ENCODE results near the gene NCK2.

NCK2 gene

GRCh38 chr2:105862843-105863242 is 118.1 kb downstream of the NCK2 start:
- Histone ChIP-seq H3K4me2 (ENCODE audit: low read length, poor library complexity, severe bottlenecking) (no peak overlapping the region), H4K91ac (ENCODE audit: low read length) (no peak overlapping the region), H3K9ac (ENCODE audit: low read length) (no peak overlapping the region), H3K4ac (ENCODE audit: low read depth in 1 of 2, low read length in 2 of 2) (no peak overlapping the region), H2BK12ac (ENCODE audit: low read length in 2 of 2) (no peak overlapping the region), H3K27ac (ENCODE audit: low read length, poor library complexity, severe bottlenecking) (no peak overlapping the region), H3K18ac (ENCODE audit: low read depth in 1 of 2, low read length in 2 of 2) (no peak overlapping the region), H3K27me3 (ENCODE audit: control insufficient read depth in 1 of 2, insufficient read depth in 1 of 2, low read length in 2 of 2) (no peaks in the 10 kb centered on the region), H3K9me3 (ENCODE audit: control insufficient read depth, low read length) (no peaks in the 10 kb centered on the region), H3K23ac (ENCODE audit: low read length in 2 of 2) (no peak overlapping the region), H2BK120ac (ENCODE audit: low read depth, low read length) (no peak overlapping the region), H2AK5ac (ENCODE audit: low read length, severe bottlenecking) (no peak overlapping the region), H4K8ac (ENCODE audit: low read length) (no peak overlapping the region), H3K4me1 (ENCODE audit: control insufficient read depth, insufficient read depth, low read depth, low read length) (peaks cover 16% of the 10 kb centered on the region), H3K79me1 (replicated peaks; ENCODE audit: low read length, poor library complexity, severe bottlenecking) (peaks cover 44% of the 10 kb centered on the region), H3K4me3 (ENCODE audit: insufficient read depth in 1 of 2, low read depth in 1 of 2, low read length in 2 of 2) (no peak overlapping the region), H2BK15ac (ENCODE audit: low read depth, poor library complexity, severe bottlenecking) (no peak overlapping the region), H2AFZ (ENCODE audit: low read depth, low read length) (no peak overlapping the region), H3K14ac (ENCODE audit: low read length in 2 of 2) (no peak overlapping the region), H3K36me3 (ENCODE audit: control insufficient read depth in 1 of 2, insufficient read depth in 2 of 2, low read depth in 1 of 2, low read length in 2 of 2) (peaks cover 0 to 5% of the 10 kb centered on the region in 2 experiments), H2BK5ac (ENCODE audit: low read depth, low read length, poor library complexity, severe bottlenecking) (no peak overlapping the region)
- no peak for DNase-seq
- 96% methylated on average over 5 of the region's 5 CpGs for WGBS

GRCh38 chr2:105864262-105864661 is 119.5 kb downstream of the NCK2 start:
- no peak overlapping the region for H2BK12ac ChIP-seq (ENCODE audit: low read length in 2 of 2)
- no peak overlapping the region for H3K9ac ChIP-seq (ENCODE audit: low read length)
- no peak overlapping the region for H3K4me2 ChIP-seq (ENCODE audit: low read length, poor library complexity, severe bottlenecking)
- no peak overlapping the region for H3K27ac ChIP-seq (ENCODE audit: low read length, poor library complexity, severe bottlenecking)
- H3K9me3 ChIP-seq (ENCODE audit: control insufficient read depth, low read length), result no peaks in the 10 kb centered on the region
- DNase-seq, result no peak
- peaks cover 24% of the 10 kb centered on the region for H3K4me1 ChIP-seq (ENCODE audit: control insufficient read depth, insufficient read depth, low read depth, low read length)
- H2AK5ac ChIP-seq (ENCODE audit: low read length, severe bottlenecking), result no peak overlapping the region
- no peak overlapping the region for H3K23ac ChIP-seq (ENCODE audit: low read length in 2 of 2)
- no peak overlapping the region for H2BK120ac ChIP-seq (ENCODE audit: low read depth, low read length)
- 97% methylated on average over 5 of the region's 6 CpGs for WGBS
- peaks cover 0 to 3% of the 10 kb centered on the region in 2 experiments for H3K36me3 ChIP-seq (ENCODE audit: control insufficient read depth in 1 of 2, insufficient read depth in 2 of 2, low read depth in 1 of 2, low read length in 2 of 2)
- no peaks in the 10 kb centered on the region for H3K27me3 ChIP-seq (ENCODE audit: control insufficient read depth in 1 of 2, insufficient read depth in 1 of 2, low read length in 2 of 2)
- no peak overlapping the region for H3K4ac ChIP-seq (ENCODE audit: low read depth in 1 of 2, low read length in 2 of 2)
- H4K91ac ChIP-seq (ENCODE audit: low read length), result no peak overlapping the region
- H2AFZ ChIP-seq (ENCODE audit: low read depth, low read length), result no peak overlapping the region
- no peak overlapping the region for H3K14ac ChIP-seq (ENCODE audit: low read length in 2 of 2)
- no peak overlapping the region for H4K8ac ChIP-seq (ENCODE audit: low read length)
- H2BK15ac ChIP-seq (ENCODE audit: low read depth, poor library complexity, severe bottlenecking), result no peak overlapping the region
- no peak overlapping the region for H3K4me3 ChIP-seq (ENCODE audit: insufficient read depth in 1 of 2, low read depth in 1 of 2, low read length in 2 of 2)
- no peak overlapping the region for H2BK5ac ChIP-seq (ENCODE audit: low read depth, low read length, poor library complexity, severe bottlenecking)
- H3K18ac ChIP-seq (ENCODE audit: low read depth in 1 of 2, low read length in 2 of 2), result no peak overlapping the region
- H3K79me1 ChIP-seq (replicated peaks; ENCODE audit: low read length, poor library complexity, severe bottlenecking), result peaks cover 46% of the 10 kb centered on the region

- no peak overlapping the region for H4K8ac ChIP-seq (ENCODE audit: low read length)
- no peaks in the 10 kb centered on the region for H3K9me3 ChIP-seq (ENCODE audit: control insufficient read depth, low read length)
- no peak overlapping the region for H2BK120ac ChIP-seq (ENCODE audit: low read depth, low read length)
- peak overlapping the region; percentile 0 to 17 for H3K18ac ChIP-seq (ENCODE audit: low read depth in 1 of 2, low read length in 2 of 2)
- no peak overlapping the region for H2BK12ac ChIP-seq (ENCODE audit: low read length in 2 of 2)
- H3K27ac ChIP-seq (ENCODE audit: low read length, poor library complexity, severe bottlenecking), result no peak overlapping the region
- no peak overlapping the region for H3K9ac ChIP-seq (ENCODE audit: low read length)
- H3K4me3 ChIP-seq (ENCODE audit: insufficient read depth in 1 of 2, low read depth in 1 of 2, low read length in 2 of 2), result no peak overlapping the region
- no peak overlapping the region for H3K14ac ChIP-seq (ENCODE audit: low read length in 2 of 2)
- H4K91ac ChIP-seq (ENCODE audit: low read length), result no peak overlapping the region
- no peaks in the 10 kb centered on the region for H3K27me3 ChIP-seq (ENCODE audit: control insufficient read depth in 1 of 2, insufficient read depth in 1 of 2, low read length in 2 of 2)
- peaks cover 29% of the 10 kb centered on the region for H3K4me1 ChIP-seq (ENCODE audit: control insufficient read depth, insufficient read depth, low read depth, low read length)
- H2BK5ac ChIP-seq (ENCODE audit: low read depth, low read length, poor library complexity, severe bottlenecking), result no peak overlapping the region
- H2AK5ac ChIP-seq (ENCODE audit: low read length, severe bottlenecking), result peak overlapping the region; percentile 33
- DNase-seq, result peak; percentile 37
- H3K23ac ChIP-seq (ENCODE audit: low read length in 2 of 2), result no peak overlapping the region
- peaks cover 0 to 6% of the 10 kb centered on the region in 2 experiments for H3K36me3 ChIP-seq (ENCODE audit: control insufficient read depth in 1 of 2, insufficient read depth in 2 of 2, low read depth in 1 of 2, low read length in 2 of 2)
- peaks cover 48% of the 10 kb centered on the region for H3K79me1 ChIP-seq (replicated peaks; ENCODE audit: low read length, poor library complexity, severe bottlenecking)
- 72% methylated on average over 9 of the region's 9 CpGs for WGBS
- no peak overlapping the region for H2AFZ ChIP-seq (ENCODE audit: low read depth, low read length)
- no peak overlapping the region for H3K4me2 ChIP-seq (ENCODE audit: low read length, poor library complexity, severe bottlenecking)
- no peak overlapping the region for H3K4ac ChIP-seq (ENCODE audit: low read depth in 1 of 2, low read length in 2 of 2)
- no peak overlapping the region for H2BK15ac ChIP-seq (ENCODE audit: low read depth, poor library complexity, severe bottlenecking)
Observed at GRCh38 chr2:105865222-105865913, 120.7 kb downstream of the NCK2 start.

GRCh38 chr2:105866216-105867185 is 121.8 kb downstream of the NCK2 start:
- H4K8ac ChIP-seq (ENCODE audit: low read length), result peak overlapping the region; percentile 78
- no peak overlapping the region for H3K4ac ChIP-seq (ENCODE audit: low read depth in 1 of 2, low read length in 2 of 2)
- no peak overlapping the region for H3K14ac ChIP-seq (ENCODE audit: low read length in 2 of 2)
- H3K18ac ChIP-seq (ENCODE audit: low read depth in 1 of 2, low read length in 2 of 2), result peak overlapping the region; percentile 72 to 74
- 84% methylated on average over 9 of the region's 13 CpGs for WGBS
- H3K27me3 ChIP-seq (ENCODE audit: control insufficient read depth in 1 of 2, insufficient read depth in 1 of 2, low read length in 2 of 2), result no peaks in the 10 kb centered on the region
- no peak overlapping the region for H3K23ac ChIP-seq (ENCODE audit: low read length in 2 of 2)
- no peak overlapping the region for H2AFZ ChIP-seq (ENCODE audit: low read depth, low read length)
- H3K4me2 ChIP-seq (ENCODE audit: low read length, poor library complexity, severe bottlenecking), result peak overlapping the region; percentile 19
- DNase-seq, result peak; percentile 64
- no peak overlapping the region for H3K4me3 ChIP-seq (ENCODE audit: insufficient read depth in 1 of 2, low read depth in 1 of 2, low read length in 2 of 2)
- peaks cover 29% of the 10 kb centered on the region for H3K4me1 ChIP-seq (ENCODE audit: control insufficient read depth, insufficient read depth, low read depth, low read length)
- peak overlapping the region; percentile 65 to 79 for H2BK12ac ChIP-seq (ENCODE audit: low read length in 2 of 2)
- H3K36me3 ChIP-seq (ENCODE audit: control insufficient read depth in 1 of 2, insufficient read depth in 2 of 2, low read depth in 1 of 2, low read length in 2 of 2), result peaks cover 0 to 8% of the 10 kb centered on the region in 2 experiments
- H2BK15ac ChIP-seq (ENCODE audit: low read depth, poor library complexity, severe bottlenecking), result peak overlapping the region; percentile 26
- peak overlapping the region; percentile 53 for H2AK5ac ChIP-seq (ENCODE audit: low read length, severe bottlenecking)
- peak overlapping the region; percentile 80 for H3K27ac ChIP-seq (ENCODE audit: low read length, poor library complexity, severe bottlenecking)
- peaks cover 48% of the 10 kb centered on the region for H3K79me1 ChIP-seq (replicated peaks; ENCODE audit: low read length, poor library complexity, severe bottlenecking)
- H2BK5ac ChIP-seq (ENCODE audit: low read depth, low read length, poor library complexity, severe bottlenecking), result no peak overlapping the region
- peak overlapping the region; percentile 44 for H4K91ac ChIP-seq (ENCODE audit: low read length)
- no peak overlapping the region for H2BK120ac ChIP-seq (ENCODE audit: low read depth, low read length)
- H3K9ac ChIP-seq (ENCODE audit: low read length), result no peak overlapping the region
- H3K9me3 ChIP-seq (ENCODE audit: control insufficient read depth, low read length), result no peaks in the 10 kb centered on the region

Measured in mesenchymal stem cell (in vitro differentiated cells and primary cell).